Prostate gland (tissue), 2 donors: ENCODE results near the gene LETMD1. TPM values are rescaled to one million over a fixed set of nuclear protein-coding genes. Genes with fewer than 3 reads are reported as not detected.

Source experiments
- DNase-seq: peaks from one replicate; pipeline ENCODE4 v3.0.0-alpha.2; 2019; ENCODE audit warnings: low spot score
- H3K27ac ChIP-seq, 2 donors: fragments of 200-600 bp; sonication (generic); 2 replicates each; pipeline ENCODE4 v1.5.1; 2017 to 2019
- H3K27me3 ChIP-seq: fragments of 200-600 bp; sonication (generic); replicated peaks from 2 replicates; pipeline ENCODE4 v1.5.1; 2019; ENCODE audit not compliant: insufficient read depth
- H3K36me3 ChIP-seq, 2 donors: fragments of 200-600 bp; sonication (generic); 1 replicate in 1 of 2; 2 replicates in 1 of 2; pipeline versions ENCODE4 v1.5.1 to v1.8.1; 2017 to 2019
- H3K4me1 ChIP-seq: fragments of 200-600 bp; sonication (generic); replicated peaks from 2 replicates; pipeline ENCODE4 v1.5.1; 2019
- H3K4me3 ChIP-seq, 2 donors: fragments of 200-600 bp; sonication (generic); 2 replicates each; pipeline ENCODE4 v1.5.1; 2017 to 2019
- H3K9me3 ChIP-seq: fragments of 200-600 bp; sonication (generic); 2 replicates; pipeline ENCODE4 v1.5.1; 2017
- POLR2A ChIP-seq: fragments of 450-650 bp; IDR thresholded peaks from one replicate; pipeline ENCODE4 v1.6.1; 2016; ENCODE audit warnings: antibody characterized with exemption, mild to moderate bottlenecking
- POLR2AphosphoS5 ChIP-seq: sonication (generic); formaldehyde crosslinking; IDR thresholded peaks from one replicate; pipeline ENCODE4 v1.6.1; 2017; ENCODE audit warnings: antibody characterized with exemption
- WGBS: methylation state at CpG from one replicate; pipeline ENCODE4 v1.1.5; 2018; 5-methylcytosine and 5-hydroxymethylcytosine counted together
- intact Hi-C: fragments of 100-400 bp; cut with DNase I; formaldehyde crosslinking; loops from one replicate; pipeline ENCODE4 v1.14.2; 2022
- total RNA-seq, 2 donors: library from RNA; depleted of rRNA; stranded (reverse); fragments of >200 nt; gene quantifications; one replicate each; pipeline ENCODE4 v1.1.0, GENCODE V29; 2016
- TF ChIP-seq, protein P1 (sequence below), 4 experiments: fragments of 200-600 bp in 2 of 4; fragments of 450-650 bp in 2 of 4; sonication (generic) in 2 of 4; IDR thresholded peaks; 1 replicate in 3 of 4; 2 replicates in 1 of 4; pipeline ENCODE4 v1.5.1; 2016 to 2019; ENCODE audit warnings: antibody characterized with exemption in 4 of 4, mild to moderate bottlenecking in 2 of 4, moderate library complexity in 2 of 4

LETMD1 gene
- total RNA-seq, 2 donors from 2014 or later, result 63.3 to 63.6 TPM

DNA sequence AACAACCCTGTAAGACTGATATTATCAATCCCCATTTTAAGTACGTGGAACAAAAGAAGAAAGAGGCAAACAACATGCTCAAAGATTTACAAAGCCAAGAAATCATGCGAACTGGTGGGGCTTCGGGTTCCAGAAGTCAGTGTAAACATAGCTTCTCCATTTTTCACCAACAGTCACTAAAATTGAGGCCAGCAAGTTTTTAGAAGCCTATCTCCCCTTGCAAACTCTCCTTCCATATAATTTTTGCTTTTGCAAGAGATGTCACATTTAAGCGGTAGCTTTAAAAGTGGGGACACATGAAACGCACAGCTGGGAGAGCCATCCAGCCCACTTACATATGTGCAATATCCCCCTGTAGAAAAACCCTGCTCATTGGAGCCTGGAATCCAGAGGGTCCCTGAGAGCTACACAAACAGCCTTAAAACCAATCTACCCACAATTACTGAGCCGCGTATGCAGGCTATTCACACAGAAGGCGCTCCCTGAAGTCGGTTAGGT, 22.7 kb upstream of the LETMD1 start:
- Histone ChIP-seq H3K9me3 (no peaks in the 10 kb centered on the region), H3K27ac (peak overlapping the region; percentile 97 to 98), H3K4me1 (peaks cover 3% of the 10 kb centered on the region), H3K4me3 (peak overlapping the region; percentile 75 to 94), H3K36me3 (no peaks in the 10 kb centered on the region), H3K27me3 (no peaks in the 10 kb centered on the region)
- intact Hi-C loops, result no loop called here
- no peak for DNase-seq
- WGBS, result 4% methylated on average over 9 of the region's 9 CpGs
- TF ChIP-seq POLR2AphosphoS5, result no peak
- TF ChIP-seq, protein P1, sequence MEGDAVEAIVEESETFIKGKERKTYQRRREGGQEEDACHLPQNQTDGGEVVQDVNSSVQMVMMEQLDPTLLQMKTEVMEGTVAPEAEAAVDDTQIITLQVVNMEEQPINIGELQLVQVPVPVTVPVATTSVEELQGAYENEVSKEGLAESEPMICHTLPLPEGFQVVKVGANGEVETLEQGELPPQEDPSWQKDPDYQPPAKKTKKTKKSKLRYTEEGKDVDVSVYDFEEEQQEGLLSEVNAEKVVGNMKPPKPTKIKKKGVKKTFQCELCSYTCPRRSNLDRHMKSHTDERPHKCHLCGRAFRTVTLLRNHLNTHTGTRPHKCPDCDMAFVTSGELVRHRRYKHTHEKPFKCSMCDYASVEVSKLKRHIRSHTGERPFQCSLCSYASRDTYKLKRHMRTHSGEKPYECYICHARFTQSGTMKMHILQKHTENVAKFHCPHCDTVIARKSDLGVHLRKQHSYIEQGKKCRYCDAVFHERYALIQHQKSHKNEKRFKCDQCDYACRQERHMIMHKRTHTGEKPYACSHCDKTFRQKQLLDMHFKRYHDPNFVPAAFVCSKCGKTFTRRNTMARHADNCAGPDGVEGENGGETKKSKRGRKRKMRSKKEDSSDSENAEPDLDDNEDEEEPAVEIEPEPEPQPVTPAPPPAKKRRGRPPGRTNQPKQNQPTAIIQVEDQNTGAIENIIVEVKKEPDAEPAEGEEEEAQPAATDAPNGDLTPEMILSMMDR (IDR thresholded peaks at IDR 0.05), result no peak
- TF ChIP-seq POLR2A, result no peak

DNA sequence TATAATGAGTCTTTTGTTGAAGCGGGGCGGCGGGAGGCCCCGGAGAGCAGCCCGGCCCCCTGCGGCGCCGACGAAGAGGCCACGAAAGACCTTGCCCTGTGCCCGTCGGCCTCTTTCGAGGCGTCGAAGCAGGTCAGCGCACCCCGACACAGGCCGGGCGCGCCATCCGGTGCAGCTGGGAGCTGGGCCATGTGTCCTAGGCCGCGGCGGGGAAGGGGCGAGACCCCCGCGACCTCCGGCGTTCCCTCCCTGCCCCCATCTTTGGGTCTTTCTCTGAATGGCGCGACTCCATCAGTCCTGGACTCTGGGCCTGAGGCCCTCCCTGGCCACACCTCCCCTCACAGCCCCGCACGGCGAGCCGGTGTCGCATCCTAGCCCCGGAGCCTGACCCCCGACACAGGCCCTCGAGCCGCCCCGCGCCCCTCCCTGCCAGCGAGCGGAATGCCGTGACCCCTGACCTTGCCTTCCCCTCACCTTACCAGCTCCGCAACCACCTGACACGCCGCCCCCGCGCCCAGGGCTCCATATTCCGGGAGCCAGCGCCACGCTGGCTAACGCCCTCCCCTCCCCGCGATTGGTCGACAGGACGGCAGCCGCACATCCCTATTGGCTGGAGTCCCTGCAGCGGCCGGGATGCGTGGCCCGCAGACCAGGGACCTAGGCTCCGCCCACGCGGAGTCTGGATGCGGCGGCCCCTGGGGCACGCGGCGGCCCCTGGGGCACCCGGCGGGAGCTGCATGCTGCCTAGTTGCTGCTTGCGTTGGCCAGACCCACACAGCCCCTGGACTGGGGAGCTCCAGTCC, 22.1 kb upstream of the LETMD1 start, which contains the start of gene SLC11A2:
TSS of gene SLC11A2 (minus strand) at position 549 of the 803 bp plus-strand sequence. CDS start 15,656 bp downstream, outside the sequence.
- no peaks in the 10 kb centered on the region for H3K27me3 ChIP-seq
- WGBS, result 0% methylated on average over 63 of the region's 74 CpGs
- TF ChIP-seq, protein P1 (IDR thresholded peaks at IDR 0.05), result peak in 1 of 4 experiments; percentile 29
- TF ChIP-seq POLR2A (peak; percentile 79), POLR2AphosphoS5 (peak; percentile 96)
- H3K27ac ChIP-seq, result peak within 1 kb of the TSS; percentile 97 to 98
- H3K4me1 ChIP-seq, result peaks cover 3% of the 10 kb centered on the region
- H3K36me3 ChIP-seq, result no peaks in the 10 kb centered on the region
- peak within 1 kb of the TSS; percentile 75 to 94 for H3K4me3 ChIP-seq
- H3K9me3 ChIP-seq, result no peaks in the 10 kb centered on the region
- intact Hi-C loops, result no loop called here
- DNase-seq, result peak; percentile 97

DNA sequence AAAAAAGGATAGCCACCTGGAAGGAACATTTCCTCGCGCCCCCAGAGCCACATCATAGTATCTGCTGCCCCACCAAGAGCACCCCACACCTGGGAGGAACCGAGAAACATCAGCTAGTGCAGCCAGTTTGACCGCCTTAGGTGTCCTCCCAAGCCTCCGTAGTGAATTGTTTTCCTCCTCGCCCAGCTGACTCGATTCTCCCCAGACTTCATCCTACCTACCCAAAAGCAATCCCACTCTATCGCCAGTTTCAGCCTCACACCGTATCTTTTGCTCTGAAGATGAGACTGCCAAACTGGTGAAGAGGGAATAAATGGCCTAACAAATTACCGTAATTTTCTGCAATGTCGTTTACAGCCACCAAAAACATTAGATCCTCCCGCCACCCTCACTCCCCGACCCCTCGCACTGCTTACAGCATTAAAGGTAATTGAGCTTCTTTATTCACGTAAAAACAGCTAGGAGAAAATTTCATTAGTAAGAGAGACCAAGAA, 20.7 kb upstream of the LETMD1 start:
- Histone ChIP-seq H3K27me3 (no peaks in the 10 kb centered on the region), H3K9me3 (no peaks in the 10 kb centered on the region), H3K4me3 (no peak overlapping the region), H3K27ac (no peak overlapping the region), H3K36me3 (no peaks in the 10 kb centered on the region), H3K4me1 (peaks cover 3% of the 10 kb centered on the region)
- intact Hi-C loops, result no loop called here
- 86% methylated on average over 15 of the region's 15 CpGs for WGBS
- no peak for DNase-seq
- TF ChIP-seq POLR2A (no peak), POLR2AphosphoS5 (no peak)
- TF ChIP-seq, protein P1 (IDR thresholded peaks at IDR 0.05), result no peak

DNA sequence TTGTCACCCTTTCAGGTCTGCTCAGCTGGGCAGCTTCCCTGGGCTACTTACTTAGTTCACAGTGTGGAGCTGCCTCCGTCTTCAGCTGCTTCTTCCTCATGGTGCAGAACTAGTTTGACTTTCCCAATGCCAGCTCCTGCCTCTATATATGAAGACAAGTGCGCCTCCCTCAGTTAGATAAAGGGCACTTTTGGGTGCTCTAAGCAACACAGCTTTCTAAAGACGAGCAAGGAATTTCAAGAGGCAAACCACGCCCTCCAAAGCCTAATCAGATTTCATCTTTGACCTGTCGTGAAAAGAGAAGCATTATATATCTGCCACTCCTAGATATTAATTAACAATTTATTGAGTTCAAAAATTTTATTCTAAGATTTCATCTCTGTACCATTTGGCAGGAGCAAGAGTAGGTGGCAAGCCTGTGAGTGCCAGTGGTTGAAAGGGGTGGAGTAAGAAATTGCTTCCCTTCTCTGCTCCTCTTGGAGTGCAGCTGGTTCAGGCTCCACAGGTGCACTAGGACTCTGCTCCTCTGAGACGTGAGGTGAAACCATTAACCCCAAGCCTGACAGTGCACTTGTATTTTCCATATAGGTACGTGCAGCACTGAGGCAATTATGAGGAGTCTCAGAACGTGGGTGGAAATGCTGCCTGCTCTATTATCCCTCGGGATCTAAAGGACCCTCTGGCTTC, 19.9 kb upstream of the LETMD1 start:
- TF ChIP-seq, protein P1 (IDR thresholded peaks at IDR 0.05), result peak in 2 of 4 experiments; percentile 51 to 55
- no peak for TF ChIP-seq POLR2A
- peak; percentile 45 for TF ChIP-seq POLR2AphosphoS5
- H3K4me1 ChIP-seq, result peaks cover 3% of the 10 kb centered on the region
- no peak overlapping the region for H3K27ac ChIP-seq
- DNase-seq, result peak; percentile 51
- intact Hi-C loops, result no loop called here
- H3K36me3 ChIP-seq, result no peaks in the 10 kb centered on the region
- H3K27me3 ChIP-seq, result no peaks in the 10 kb centered on the region
- no peak overlapping the region for H3K4me3 ChIP-seq
- H3K9me3 ChIP-seq, result no peaks in the 10 kb centered on the region
- 18% methylated on average over 9 of the region's 9 CpGs for WGBS
